Mucosa of descending colon (tissue), 3 donors: ENCODE measurements around the gene CDK11A. TPM values are rescaled to one million over a fixed set of nuclear protein-coding genes. Genes with fewer than 3 reads are reported as not detected.
"Not testable (repeated sequence)": the region's sequence is repeated elsewhere in the genome, so short reads cannot be mapped to it uniquely, and the experiment has no call there.

Source experiments
- ATAC-seq: fragments of 200-7000 bp; cut with Tn5 transposase; one replicate; pipeline ENCODE4 v1.9.1; 2020; ENCODE audit warnings: mild to moderate bottlenecking, moderate library complexity
- DNase-seq, 3 donors: peaks; one replicate each; pipeline ENCODE4 v3.0.0-alpha.2; 2020
- H3K36me3 ChIP-seq: fragments of 200-600 bp; one replicate; pipeline ENCODE4 v1.8.0; 2021; ENCODE audit warnings: low read depth, mild to moderate bottlenecking
- H3K4me1 ChIP-seq: fragments of 200-600 bp; one replicate; pipeline ENCODE4 v1.8.0; 2021; ENCODE audit warnings: low read depth, mild to moderate bottlenecking
- H3K4me3 ChIP-seq: fragments of 200-600 bp; one replicate; pipeline ENCODE4 v1.8.0; 2021; ENCODE audit warnings: mild to moderate bottlenecking
- H3K9me3 ChIP-seq: fragments of 200-600 bp; one replicate; pipeline ENCODE4 v1.8.0; 2021; ENCODE audit warnings: mild to moderate bottlenecking
- intact Hi-C, 2 donors: fragments of 100-400 bp; cut with DNase I in 1 of 2; cut with micrococcal nuclease in 1 of 2; formaldehyde crosslinking; loops; one replicate each; pipeline versions ENCODE4 v1.11.0 to v1.11.1; 2022; cut with DNase I, micrococcal nuclease
- total RNA-seq, 3 donors: library from RNA; stranded (reverse); fragmentation: NEBNext Ultra II Directional in 2 of 3; extraction: Animal tissue kit (Norgen Biotek cat#: 25700) in 2 of 3; gene quantifications; one replicate each; pipeline versions ENCODE4 v1.2.1 to v1.2.4, GENCODE V29; 2021 to 2023
- TF ChIP-seq, protein P1 (sequence below): fragments of 200-600 bp; IDR thresholded peaks from one replicate; pipeline ENCODE4 v1.8.0; 2022; ENCODE audit warnings: antibody characterized with exemption, mild to moderate bottlenecking
- donor health status: DM: no; HTN: no; CAD: no; lungs with moderate emphysema.
- donor health status: DM: no; HTN: no; CAD: no.
- donor health status: DM: no; HTN: yes; CAD: no.

Gene CDK11A
- total RNA-seq, 3 donors from 2014 or later, result 67.1 to 91.0 (median 83.5) TPM

DNA sequence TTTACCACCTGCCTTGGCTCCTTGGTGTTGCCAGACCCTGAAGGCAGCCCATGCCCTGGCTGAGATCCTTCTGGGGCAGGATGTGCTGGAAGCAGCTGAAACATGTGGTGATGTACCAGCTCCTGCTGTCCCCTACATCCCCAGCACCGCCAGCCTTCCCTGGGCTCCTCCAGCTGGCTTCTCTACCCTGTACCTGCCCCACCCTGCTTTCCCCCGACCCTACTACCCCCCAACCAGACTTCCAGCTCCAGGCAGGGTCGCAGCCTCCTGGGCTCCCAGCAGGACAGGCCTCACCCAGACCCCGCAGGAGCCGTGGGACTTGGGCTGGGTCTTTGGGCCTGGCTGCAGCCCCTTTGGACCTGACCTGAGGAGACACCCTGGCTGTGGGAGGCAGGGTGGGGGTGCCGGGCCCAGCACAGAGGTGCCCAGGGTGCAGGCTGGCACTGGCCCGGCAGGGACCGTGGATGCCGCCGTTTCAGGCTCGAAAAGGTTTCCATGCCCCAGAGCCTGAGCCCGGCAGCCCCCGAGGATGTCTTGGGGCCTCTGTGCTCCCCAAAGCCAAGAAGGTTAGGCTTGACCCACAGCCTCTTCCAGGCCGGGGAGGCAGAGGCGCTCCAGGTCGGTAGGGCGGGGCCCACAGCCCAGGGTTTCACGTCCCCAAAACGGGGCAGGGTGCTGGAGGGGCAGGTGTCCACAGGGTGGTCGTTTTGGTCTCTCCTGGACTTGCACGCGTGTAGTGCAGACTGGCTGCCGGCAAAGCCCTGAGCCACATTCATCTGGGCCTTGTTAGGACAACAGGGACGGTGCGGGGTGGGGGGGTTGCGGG, 26.6 kb downstream of the CDK11A start:
- not testable (repeated sequence) for H3K36me3 ChIP-seq, H3K9me3 ChIP-seq, H3K4me1 ChIP-seq, H3K4me3 ChIP-seq, ATAC-seq
- intact Hi-C loops, result loop anchor here in 1 of 2 donors (10.0 kb wide), 1 partner anchor 217 kb away; the partner anchor contains the start of genes CALML6 and TMEM52
- peak in 2 of 3 donors; percentile 25 to 46 for DNase-seq

DNA sequence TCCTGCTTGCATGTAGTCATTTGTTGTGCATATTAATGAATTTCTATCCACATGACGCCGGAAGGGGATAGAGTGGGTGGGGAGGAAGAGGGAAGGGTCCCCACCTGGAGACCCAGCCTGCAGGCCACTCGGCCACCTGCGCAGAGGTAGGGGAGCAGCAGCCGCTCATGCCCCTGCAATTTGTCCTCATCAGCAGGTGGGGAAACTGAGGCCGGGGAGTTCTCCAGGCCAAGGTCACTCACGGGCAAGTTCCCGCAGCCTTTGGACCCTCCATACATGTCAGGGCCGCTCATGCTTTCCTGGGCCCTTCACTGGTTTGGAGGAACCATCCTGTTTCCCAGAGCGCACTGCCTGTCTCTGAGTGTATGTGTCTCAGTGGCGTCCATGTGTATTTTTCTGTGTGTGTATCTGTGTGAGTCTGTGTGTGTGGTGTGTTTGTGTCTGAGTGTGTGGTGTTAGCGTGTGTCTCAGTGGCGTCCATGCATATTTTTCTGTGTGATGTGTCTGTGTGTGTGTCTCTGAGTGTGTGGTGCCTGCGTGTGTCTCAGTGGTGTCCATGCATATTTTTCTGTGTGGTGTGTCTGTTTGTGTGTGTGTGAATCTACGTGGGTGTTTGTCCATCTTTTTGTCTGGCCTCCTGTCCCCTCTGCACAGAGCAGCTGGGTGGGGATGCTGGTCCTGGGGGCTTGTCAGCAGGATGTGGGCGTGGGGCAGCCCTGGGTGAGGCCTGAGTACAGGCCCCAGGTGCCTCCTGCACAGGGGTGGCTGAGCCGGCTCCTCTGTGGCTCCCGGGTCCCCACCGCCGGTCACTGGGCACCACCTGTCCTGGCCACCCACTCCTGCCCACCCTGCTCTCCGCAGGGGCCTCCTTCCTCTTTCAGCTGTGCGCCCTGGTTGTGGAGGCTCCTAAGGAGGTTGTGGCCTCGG, 27.5 kb downstream of the CDK11A start:
- not testable (repeated sequence) for H3K4me1 ChIP-seq, H3K4me3 ChIP-seq, H3K9me3 ChIP-seq, H3K36me3 ChIP-seq, ATAC-seq
- intact Hi-C loops, result loop anchor here in 1 of 2 donors (10.0 kb wide), 1 partner anchor 218 kb away; the partner anchor contains the start of genes CALML6 and TMEM52
- peak in 2 of 3 donors; percentile 23 to 39 for DNase-seq

DNA sequence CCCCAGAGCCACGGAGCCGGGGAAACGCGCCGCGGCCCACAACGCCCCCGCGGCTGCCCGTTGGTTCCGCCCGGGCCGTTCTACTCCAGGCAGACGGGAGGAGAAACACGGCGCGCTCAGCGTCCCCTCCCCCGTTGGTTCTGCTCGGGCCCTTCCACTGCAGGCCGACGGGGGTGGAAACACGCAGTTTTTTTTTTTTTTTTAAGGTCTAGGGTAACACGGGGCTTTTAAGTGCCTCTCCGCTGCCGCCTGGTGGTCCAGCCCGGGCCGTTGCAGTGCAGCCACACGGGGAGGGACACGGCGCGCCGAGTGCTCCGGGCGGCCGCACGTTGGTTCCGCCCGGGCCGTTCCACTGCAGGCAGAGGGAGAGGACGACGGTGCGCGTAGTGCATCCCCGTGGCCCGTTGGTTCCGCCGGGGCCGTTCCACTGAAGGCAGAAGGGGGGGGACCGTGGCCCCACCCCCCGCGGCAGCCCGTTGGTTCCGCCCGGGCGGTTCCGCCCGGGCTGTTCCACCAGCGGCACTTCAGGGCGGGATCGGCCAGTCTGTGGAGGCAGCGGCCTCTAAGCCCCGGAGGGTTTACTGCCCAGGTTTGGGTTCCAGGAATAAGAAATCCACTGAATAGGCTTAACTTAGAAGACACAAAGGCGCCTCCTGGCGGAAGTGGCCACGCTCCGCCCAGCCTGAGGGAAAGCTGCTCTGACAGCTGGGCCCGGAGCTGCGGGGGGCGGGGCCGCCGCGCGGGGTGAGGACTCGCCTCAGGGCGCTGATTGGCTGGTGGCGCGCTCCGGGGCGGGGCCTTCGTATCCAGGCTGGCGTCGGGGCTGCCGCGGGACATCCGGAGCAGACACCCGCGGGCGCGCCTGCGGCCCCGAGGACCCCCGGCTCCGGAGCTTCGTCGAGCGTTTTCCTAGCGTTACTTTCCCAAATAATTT, 31.2 kb downstream of the CDK11A start, which contains the start of gene SLC35E2B:
SLC35E2B (minus strand) TSS at position 82 of the 934 bp plus-strand sequence. CDS start 16,096 bp downstream, outside the sequence.
- H3K9me3 ChIP-seq, H3K36me3 ChIP-seq, H3K4me1 ChIP-seq: not testable (repeated sequence)
- intact Hi-C loops, result loop anchor here in 1 of 2 donors (10.0 kb wide), 1 partner anchor 222 kb away; the partner anchor contains the start of genes CALML6 and TMEM52
- peak; percentile 93 to 97 (median 94) for DNase-seq
- peak within 1 kb of the TSS; percentile 59 for H3K4me3 ChIP-seq
- ATAC-seq, result peak; percentile 89

DNA sequence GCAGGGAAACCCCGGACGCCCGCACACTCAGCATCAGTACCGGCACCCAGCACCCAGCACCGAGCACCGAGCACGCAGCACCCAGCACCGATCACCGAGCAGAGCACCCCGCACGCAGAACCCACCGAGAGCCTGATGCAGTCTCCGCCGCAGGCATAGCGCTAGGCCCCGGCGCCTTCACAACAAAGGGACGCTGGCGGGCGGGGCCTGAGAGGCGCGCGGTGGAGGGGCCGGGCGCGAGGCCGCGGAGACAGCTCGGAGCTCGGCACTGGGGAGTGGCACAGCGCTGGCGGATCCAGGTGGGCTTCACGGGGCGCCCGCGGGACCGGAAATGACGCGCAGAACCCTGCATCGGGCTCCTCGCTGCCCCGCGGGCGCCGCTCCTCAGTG, 31.8 kb downstream of the CDK11A start:
- H3K4me1 ChIP-seq, H3K36me3 ChIP-seq, H3K9me3 ChIP-seq: not testable (repeated sequence)
- peak overlapping the region; percentile 59 for H3K4me3 ChIP-seq
- ATAC-seq, result peak; percentile 72
- intact Hi-C loops, result loop anchor here in 1 of 2 donors (10.0 kb wide), 1 partner anchor 222 kb away; the partner anchor contains the start of genes CALML6 and TMEM52
- peak; percentile 66 to 92 (median 81) for DNase-seq

DNA sequence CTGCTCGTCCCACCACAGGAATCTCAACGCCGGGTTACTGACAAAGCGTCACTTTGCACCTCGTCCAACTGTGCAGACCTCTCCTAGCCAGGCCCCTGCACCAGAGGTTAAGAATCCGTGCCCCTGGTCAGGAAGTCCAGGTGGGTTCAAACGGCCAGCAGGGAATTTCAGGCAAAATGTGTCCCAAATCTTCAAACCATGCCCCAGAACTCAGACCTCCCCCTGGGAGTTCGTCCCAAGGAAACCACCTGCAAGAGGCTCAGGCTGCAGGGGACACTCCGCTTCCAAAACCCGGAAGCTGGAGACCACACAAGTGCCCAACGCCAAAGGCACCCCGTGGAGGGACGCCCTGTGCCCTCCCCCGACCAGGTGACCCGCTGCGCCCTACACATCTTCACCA, 32.7 kb downstream of the CDK11A start:
- peak in 2 of 3 donors; percentile 11 to 14 for DNase-seq
- ATAC-seq, H3K4me3 ChIP-seq, H3K36me3 ChIP-seq, H3K9me3 ChIP-seq, H3K4me1 ChIP-seq: not testable (repeated sequence)
- intact Hi-C loops, result loop anchor here in 1 of 2 donors (10.0 kb wide), 1 partner anchor 223 kb away; the partner anchor contains the start of genes CALML6 and TMEM52

DNA sequence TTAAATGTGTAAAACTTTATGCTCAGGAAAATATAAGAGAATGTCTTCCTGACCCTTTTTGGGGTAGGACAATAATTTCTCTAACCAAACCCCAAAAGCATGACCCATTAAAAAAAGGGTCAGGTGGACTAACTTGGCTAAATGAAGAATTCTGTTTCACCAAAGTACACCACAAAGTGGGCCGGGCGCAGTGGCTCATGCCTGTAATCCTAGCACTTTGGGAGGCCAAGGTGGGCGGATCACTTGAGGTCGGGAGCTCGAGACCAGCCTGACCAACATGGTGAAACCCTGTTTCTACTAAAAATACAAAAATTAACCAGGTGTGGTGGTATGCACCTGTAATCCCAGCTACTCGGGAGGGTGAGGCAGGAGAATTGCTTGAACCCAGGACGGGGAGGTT, 34.6 kb downstream of the CDK11A start:
- intact Hi-C loops, H3K4me3 ChIP-seq, ATAC-seq, H3K4me1 ChIP-seq, H3K36me3 ChIP-seq, H3K9me3 ChIP-seq: not testable (repeated sequence)
- peak in 2 of 3 donors; percentile 12 to 13 for DNase-seq

DNA sequence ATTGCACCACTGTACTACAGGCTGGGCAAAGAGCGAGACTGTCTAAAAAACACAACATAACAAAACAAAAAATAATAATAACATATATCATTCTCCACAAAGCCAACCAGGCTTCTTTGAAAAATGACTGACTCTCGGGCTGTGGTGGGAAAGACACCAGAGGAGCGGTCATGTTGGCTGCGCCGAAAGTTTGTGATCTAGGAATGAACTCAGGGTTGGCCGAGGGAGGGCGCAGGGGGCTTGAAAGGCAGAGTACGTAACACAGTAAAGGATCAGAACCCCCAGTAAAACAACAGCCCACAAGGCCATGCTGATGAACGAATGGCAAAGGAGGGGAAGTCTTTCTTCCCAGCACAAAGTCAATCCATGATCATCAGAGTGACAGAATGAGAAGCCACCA, 36.3 kb downstream of the CDK11A start:
- DNase-seq (peak in 2 of 3 donors; percentile 10 to 24), ATAC-seq (no peak)
- TF ChIP-seq, protein P1, sequence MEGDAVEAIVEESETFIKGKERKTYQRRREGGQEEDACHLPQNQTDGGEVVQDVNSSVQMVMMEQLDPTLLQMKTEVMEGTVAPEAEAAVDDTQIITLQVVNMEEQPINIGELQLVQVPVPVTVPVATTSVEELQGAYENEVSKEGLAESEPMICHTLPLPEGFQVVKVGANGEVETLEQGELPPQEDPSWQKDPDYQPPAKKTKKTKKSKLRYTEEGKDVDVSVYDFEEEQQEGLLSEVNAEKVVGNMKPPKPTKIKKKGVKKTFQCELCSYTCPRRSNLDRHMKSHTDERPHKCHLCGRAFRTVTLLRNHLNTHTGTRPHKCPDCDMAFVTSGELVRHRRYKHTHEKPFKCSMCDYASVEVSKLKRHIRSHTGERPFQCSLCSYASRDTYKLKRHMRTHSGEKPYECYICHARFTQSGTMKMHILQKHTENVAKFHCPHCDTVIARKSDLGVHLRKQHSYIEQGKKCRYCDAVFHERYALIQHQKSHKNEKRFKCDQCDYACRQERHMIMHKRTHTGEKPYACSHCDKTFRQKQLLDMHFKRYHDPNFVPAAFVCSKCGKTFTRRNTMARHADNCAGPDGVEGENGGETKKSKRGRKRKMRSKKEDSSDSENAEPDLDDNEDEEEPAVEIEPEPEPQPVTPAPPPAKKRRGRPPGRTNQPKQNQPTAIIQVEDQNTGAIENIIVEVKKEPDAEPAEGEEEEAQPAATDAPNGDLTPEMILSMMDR, result no peak
- Histone ChIP-seq H3K9me3 (no peaks in the 10 kb centered on the region), H3K4me3 (no peak overlapping the region), H3K4me1 (no peaks in the 10 kb centered on the region), H3K36me3 (no peaks in the 10 kb centered on the region)
- intact Hi-C loops, result no loop called here
